Astrocyte (in vitro differentiated cells and primary cell): Measurements from ENCODE around the gene TPD52L1. TPM values are rescaled to one million over a fixed set of nuclear protein-coding genes. Genes with fewer than 3 reads are reported as not detected.
A peak's percentile ranks its signal among the peaks of the same experiment; 100 is the strongest.

Experiments
- DNase-seq: peaks from one replicate; pipeline ENCODE4 v3.0.0-alpha.2; 2010; ENCODE audit warnings: low read depth
- FAIRE-seq: peaks from 2 replicates; lab custom pipeline; 2011; peaks lifted over from hg19 to GRCh38; lab: Jason Lieb, UNC
- H2AFZ ChIP-seq: 2 replicates; pipeline ENCODE4 v1.6.0; 2012; ENCODE audit warnings: low read depth, low read length, inconsistent platforms
- H3K27ac ChIP-seq: 2 replicates; pipeline ENCODE4 v1.5.1; 2011; ENCODE audit warnings: low read depth, low read length, inconsistent platforms
- H3K27me3 ChIP-seq: 2 replicates; pipeline ENCODE4 v1.6.0; 2011; ENCODE audit warnings: low read length, inconsistent platforms; ENCODE audit not compliant: insufficient read depth
- H3K36me3 ChIP-seq: 2 replicates; pipeline ENCODE4 v1.5.1; 2011; ENCODE audit warnings: low read length, inconsistent platforms; ENCODE audit not compliant: insufficient read depth
- H3K4me1 ChIP-seq: 2 replicates; pipeline ENCODE4 v1.5.1; 2011; ENCODE audit warnings: low read length, inconsistent platforms; ENCODE audit not compliant: insufficient read depth
- H3K4me2 ChIP-seq: 2 replicates; pipeline ENCODE4 v1.6.0; 2012; ENCODE audit warnings: low read length, inconsistent platforms
- H3K4me3 ChIP-seq: 2 replicates; pipeline ENCODE4 v1.5.1; 2011; ENCODE audit warnings: low read depth, mild to moderate bottlenecking, low read length, inconsistent platforms; ENCODE audit not compliant: insufficient read depth
- H3K79me2 ChIP-seq: 2 replicates; pipeline ENCODE4 v1.6.0; 2012; ENCODE audit warnings: mild to moderate bottlenecking, low read length, inconsistent platforms; ENCODE audit not compliant: insufficient read depth
- H3K9ac ChIP-seq: 2 replicates; pipeline ENCODE4 v1.6.0; 2012; ENCODE audit warnings: mild to moderate bottlenecking, low read length, inconsistent platforms
- H3K9me3 ChIP-seq: 2 replicates; pipeline ENCODE4 v1.5.1; 2012; ENCODE audit warnings: low read depth, mild to moderate bottlenecking, low read length, inconsistent platforms; ENCODE audit not compliant: insufficient read depth
- H4K20me1 ChIP-seq: 2 replicates; pipeline ENCODE4 v1.6.0; 2012; ENCODE audit warnings: low read length, inconsistent platforms; ENCODE audit not compliant: insufficient read depth
- H3K27ac Mint-ChIP-seq: one replicate; pipeline ENCODE4 v1.8.0; 2021; ENCODE audit warnings: mild to moderate bottlenecking, mixed read lengths; ENCODE audit not compliant: unreplicated experiment
- H3K27me3 Mint-ChIP-seq: one replicate; pipeline ENCODE4 v1.8.0; 2021; ENCODE audit warnings: low read depth, mixed read lengths; ENCODE audit not compliant: unreplicated experiment
- H3K36me3 Mint-ChIP-seq: one replicate; pipeline ENCODE4 v1.8.0; 2021; ENCODE audit warnings: low read depth, mixed read lengths; ENCODE audit not compliant: unreplicated experiment
- H3K4me1 Mint-ChIP-seq: one replicate; pipeline ENCODE4 v1.8.0; 2021; ENCODE audit warnings: low read depth, mixed read lengths; ENCODE audit not compliant: unreplicated experiment
- H3K4me3 Mint-ChIP-seq: one replicate; pipeline ENCODE4 v1.8.0; 2021; ENCODE audit warnings: mild to moderate bottlenecking, moderate library complexity, mixed read lengths; ENCODE audit not compliant: unreplicated experiment
- H3K9me3 Mint-ChIP-seq: one replicate; pipeline ENCODE4 v1.8.0; 2021; ENCODE audit warnings: mild to moderate bottlenecking, mixed read lengths; ENCODE audit not compliant: unreplicated experiment
- EZH2 ChIP-seq: IDR thresholded peaks from 2 replicates; pipeline ENCODE4 v1.6.1; 2012; ENCODE audit warnings: mild to moderate bottlenecking, low read length, inconsistent platforms; ENCODE audit not compliant: insufficient read depth
- total RNA-seq: library from RNA; stranded (reverse); gene quantifications from 2 replicates; pipeline ENCODE4 v1.2.1, GENCODE V29; 2021
- TF ChIP-seq, protein P1 (sequence below): IDR thresholded peaks from 2 replicates; pipeline ENCODE4 v1.5.1; 2011; ENCODE audit warnings: low read depth, mild to moderate bottlenecking, inconsistent platforms, low read length, moderate library complexity; ENCODE audit not compliant: insufficient read depth

TPD52L1 gene
- total RNA-seq, 1 donor from 2014 or later: 32.8 TPM

DNA sequence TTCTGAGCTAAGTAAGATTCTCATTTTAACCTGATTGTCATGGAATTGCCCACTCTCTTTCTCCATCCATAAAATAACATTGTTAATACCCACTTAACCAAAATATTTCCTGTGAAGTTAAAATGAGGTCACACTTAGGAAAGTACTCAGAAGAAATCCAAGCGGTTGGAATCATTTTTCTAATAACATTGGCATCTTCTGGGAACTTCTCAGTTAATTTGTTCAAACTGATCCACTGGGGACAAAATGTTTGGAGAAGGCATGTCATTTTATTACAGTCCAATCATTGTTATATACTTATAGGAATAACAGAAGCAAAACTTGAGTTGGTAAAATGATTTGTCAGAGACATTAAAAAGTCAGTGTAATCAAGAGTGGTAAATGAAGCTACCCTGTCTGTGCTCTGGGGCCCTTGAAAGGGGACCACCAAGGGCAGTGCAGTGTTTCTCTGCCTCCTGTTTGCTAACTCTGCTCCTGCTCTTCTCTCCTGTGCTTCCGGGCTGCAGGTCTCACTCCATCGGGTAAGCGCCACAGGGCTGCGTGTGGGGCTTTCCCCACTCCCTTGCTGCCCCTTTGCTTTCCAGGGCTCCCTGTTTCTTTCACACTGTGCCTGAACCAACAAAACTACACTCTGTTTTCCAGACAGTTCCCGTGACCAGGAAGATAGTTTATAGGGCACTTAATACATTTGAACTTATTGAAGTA lies 98.1 kb downstream of the TPD52L1 start:
- H3K9me3 ChIP-seq: no peaks in the 10 kb centered on the region
- no peak overlapping the region for H3K9ac ChIP-seq
- no peak overlapping the region for H3K4me3 ChIP-seq
- Mint-ChIP-seq H3K27me3 (no peaks in the 10 kb centered on the region), H3K4me1 (peaks cover 7% of the 10 kb centered on the region), H3K9me3 (no peaks in the 10 kb centered on the region), H3K36me3 (no peaks in the 10 kb centered on the region), H3K27ac (no peak overlapping the region), H3K4me3 (no peak overlapping the region)
- H3K27me3 ChIP-seq: no peaks in the 10 kb centered on the region
- no peaks in the 10 kb centered on the region for H3K36me3 ChIP-seq
- TF ChIP-seq, protein P1, sequence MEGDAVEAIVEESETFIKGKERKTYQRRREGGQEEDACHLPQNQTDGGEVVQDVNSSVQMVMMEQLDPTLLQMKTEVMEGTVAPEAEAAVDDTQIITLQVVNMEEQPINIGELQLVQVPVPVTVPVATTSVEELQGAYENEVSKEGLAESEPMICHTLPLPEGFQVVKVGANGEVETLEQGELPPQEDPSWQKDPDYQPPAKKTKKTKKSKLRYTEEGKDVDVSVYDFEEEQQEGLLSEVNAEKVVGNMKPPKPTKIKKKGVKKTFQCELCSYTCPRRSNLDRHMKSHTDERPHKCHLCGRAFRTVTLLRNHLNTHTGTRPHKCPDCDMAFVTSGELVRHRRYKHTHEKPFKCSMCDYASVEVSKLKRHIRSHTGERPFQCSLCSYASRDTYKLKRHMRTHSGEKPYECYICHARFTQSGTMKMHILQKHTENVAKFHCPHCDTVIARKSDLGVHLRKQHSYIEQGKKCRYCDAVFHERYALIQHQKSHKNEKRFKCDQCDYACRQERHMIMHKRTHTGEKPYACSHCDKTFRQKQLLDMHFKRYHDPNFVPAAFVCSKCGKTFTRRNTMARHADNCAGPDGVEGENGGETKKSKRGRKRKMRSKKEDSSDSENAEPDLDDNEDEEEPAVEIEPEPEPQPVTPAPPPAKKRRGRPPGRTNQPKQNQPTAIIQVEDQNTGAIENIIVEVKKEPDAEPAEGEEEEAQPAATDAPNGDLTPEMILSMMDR: no peak
- TF ChIP-seq EZH2: no peak
- H4K20me1 ChIP-seq: no peaks in the 10 kb centered on the region
- peak overlapping the region; percentile 1 for H3K4me2 ChIP-seq
- peaks cover 8% of the 10 kb centered on the region for H3K4me1 ChIP-seq
- H2AFZ ChIP-seq: peak overlapping the region; percentile 44
- DNase-seq: peak; percentile 54
- no peak for FAIRE-seq
- no peak overlapping the region for H3K27ac ChIP-seq
- H3K79me2 ChIP-seq: no peaks in the 10 kb centered on the region

DNA sequence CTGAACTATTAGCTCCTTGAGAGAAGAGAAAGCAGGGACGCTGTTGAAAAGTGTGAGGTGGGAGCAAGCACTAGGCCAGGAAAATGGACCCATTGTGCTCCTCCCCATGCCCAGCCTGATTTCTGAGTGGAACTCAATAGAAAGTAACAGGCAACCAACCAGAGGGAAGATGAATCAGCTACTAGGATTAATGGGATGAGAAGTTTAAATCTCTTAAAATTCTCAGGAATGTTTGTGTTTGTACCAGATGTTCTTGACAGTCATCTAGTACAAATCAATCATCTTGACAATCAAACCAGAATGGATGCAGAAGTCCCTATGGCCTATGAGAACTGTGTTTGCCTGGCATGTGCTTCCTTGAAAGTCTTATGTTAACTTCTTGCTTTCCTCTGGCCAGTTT lies 99.3 kb downstream of the TPD52L1 start:
- Mint-ChIP-seq H3K27ac (no peak overlapping the region), H3K4me3 (no peak overlapping the region), H3K4me1 (peaks cover 7% of the 10 kb centered on the region), H3K36me3 (no peaks in the 10 kb centered on the region), H3K27me3 (no peaks in the 10 kb centered on the region), H3K9me3 (no peaks in the 10 kb centered on the region)
- Histone ChIP-seq H2AFZ (no peak overlapping the region), H3K4me1 (peaks cover 12% of the 10 kb centered on the region), H3K27ac (no peak overlapping the region), H3K9ac (no peak overlapping the region), H4K20me1 (no peaks in the 10 kb centered on the region), H3K27me3 (no peaks in the 10 kb centered on the region), H3K9me3 (no peaks in the 10 kb centered on the region), H3K4me2 (no peak overlapping the region), H3K4me3 (no peak overlapping the region), H3K36me3 (no peaks in the 10 kb centered on the region), H3K79me2 (no peaks in the 10 kb centered on the region)
- FAIRE-seq: no peak
- peak; percentile 77 for DNase-seq
- TF ChIP-seq EZH2: no peak
- TF ChIP-seq, protein P1: no peak

DNA sequence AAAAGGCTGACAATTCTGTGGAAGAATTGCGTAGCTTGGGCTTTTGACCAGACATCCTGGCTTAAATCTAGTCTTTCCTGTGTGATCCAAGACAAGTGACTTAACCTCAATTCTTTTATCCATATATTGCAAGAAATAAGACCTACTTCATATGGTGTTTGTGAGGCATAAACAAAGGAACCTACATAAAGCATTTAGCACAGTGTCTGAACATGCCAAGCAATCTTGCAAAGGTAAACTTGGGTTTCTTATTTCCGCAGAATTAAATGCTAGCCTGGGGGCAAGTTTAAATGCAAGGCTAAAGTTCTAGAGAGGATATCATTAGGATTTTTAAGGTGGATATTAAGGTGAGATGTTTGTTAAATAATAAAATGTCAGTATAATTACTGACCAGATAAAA lies 100.3 kb downstream of the TPD52L1 start:
- H3K36me3 Mint-ChIP-seq: no peaks in the 10 kb centered on the region
- no peak overlapping the region for H3K4me3 Mint-ChIP-seq
- no peak for DNase-seq
- Histone ChIP-seq H3K27ac (no peak overlapping the region), H3K9me3 (no peaks in the 10 kb centered on the region), H3K4me2 (no peak overlapping the region), H3K9ac (no peak overlapping the region), H3K36me3 (no peaks in the 10 kb centered on the region), H4K20me1 (no peaks in the 10 kb centered on the region), H3K4me1 (peaks cover 12% of the 10 kb centered on the region), H3K27me3 (no peaks in the 10 kb centered on the region), H3K4me3 (no peak overlapping the region), H3K79me2 (no peaks in the 10 kb centered on the region), H2AFZ (no peak overlapping the region)
- H3K27me3 Mint-ChIP-seq: no peaks in the 10 kb centered on the region
- no peak for FAIRE-seq
- H3K9me3 Mint-ChIP-seq: no peaks in the 10 kb centered on the region
- TF ChIP-seq, protein P1: no peak
- no peak for TF ChIP-seq EZH2
- H3K27ac Mint-ChIP-seq: no peak overlapping the region
- peaks cover 12% of the 10 kb centered on the region for H3K4me1 Mint-ChIP-seq
